Fibroblast of skin of left biceps (primary cell): ENCODE data around the gene BCL11A.
A peak's percentile ranks its signal among the peaks of the same experiment; 100 is the strongest.

Experiments used
- DNase-seq, 2 experiments: peaks; one replicate each; pipeline ENCODE4 v3.0.0-alpha.2; 2013; ENCODE audit warnings: low read depth in 2 of 2

BCL11A gene

DNA sequence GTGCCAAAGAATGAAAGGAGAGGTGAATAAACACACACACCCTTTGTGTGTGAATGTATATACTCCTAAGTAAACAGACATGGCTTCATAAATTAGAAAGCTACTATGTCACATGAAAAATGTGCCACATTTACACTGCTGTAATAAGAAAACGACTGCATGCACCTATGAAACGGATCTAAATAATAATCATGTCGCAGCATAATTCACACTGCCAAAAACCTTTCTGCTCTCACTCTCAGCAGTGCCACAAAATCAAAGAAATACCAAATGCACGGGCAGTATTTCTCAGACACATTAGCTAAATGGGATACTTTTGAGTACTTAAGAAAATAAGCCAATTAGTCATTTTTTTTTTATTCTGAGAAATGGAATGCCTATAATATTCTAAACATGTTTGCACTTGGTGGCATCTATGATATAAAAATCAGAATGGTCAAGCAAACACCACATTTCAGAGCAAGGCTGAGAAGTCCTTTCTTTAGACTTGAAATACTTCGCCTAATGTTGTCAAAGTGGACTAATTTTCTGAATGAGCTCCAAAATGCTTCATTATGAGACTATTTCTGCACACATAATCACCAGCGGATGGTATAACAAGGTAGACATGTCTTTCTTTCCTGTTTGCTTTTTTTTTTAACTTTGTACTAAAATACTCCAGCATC, 6.6 kb downstream of the BCL11A start:
- DNase-seq = no peak

- DNase-seq = no peak
Observed at GRCh38 chr2:60544954-60545560, 8.4 kb downstream of the BCL11A start.

GRCh38 chr2:60544062-60544461, 9.4 kb downstream of the BCL11A start:
- DNase-seq = peak; percentile 89 to 91

GRCh38 chr2:60541056-60541651, 12.3 kb downstream of the BCL11A start:
- no peak for DNase-seq

DNA sequence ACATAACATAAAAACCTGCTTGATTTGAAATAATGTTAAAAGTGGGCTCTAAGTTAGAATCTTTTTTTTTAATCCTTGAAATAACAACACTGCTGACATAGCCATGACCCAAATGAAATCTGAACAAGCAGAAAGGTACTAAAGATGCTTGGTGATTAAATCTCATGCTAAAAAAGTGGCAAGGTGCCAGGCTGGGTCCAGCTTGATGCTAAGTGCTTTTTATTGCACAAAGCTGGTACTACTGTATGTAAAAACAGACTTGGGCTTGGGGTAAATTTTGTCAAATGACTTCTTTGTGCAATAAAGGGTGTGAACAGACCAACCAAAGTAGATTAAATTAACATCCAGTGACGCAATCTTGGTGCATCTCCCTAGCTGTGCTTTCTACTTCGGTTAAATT, 13.4 kb downstream of the BCL11A start:
- no peak for DNase-seq

DNA sequence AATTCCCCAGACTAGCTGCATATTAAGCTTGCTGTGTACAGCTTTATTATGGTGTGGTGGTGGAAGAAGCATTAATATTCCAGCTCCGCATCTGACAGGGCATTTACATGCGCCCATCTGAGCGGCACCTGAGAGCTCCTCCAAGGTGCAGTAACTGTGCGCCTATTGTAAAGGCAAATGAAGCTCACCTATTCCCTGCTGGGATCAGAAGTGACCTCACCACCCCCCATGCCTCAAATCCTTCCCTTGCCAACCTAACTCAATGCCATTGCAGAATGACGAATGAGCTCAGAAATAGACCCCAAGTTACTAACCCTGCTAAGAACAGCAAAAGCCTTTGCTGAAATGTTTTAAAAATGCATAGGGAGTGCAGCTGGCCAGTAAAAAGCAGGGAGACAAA, 14.3 kb downstream of the BCL11A start:
- DNase-seq = no peak

DNA sequence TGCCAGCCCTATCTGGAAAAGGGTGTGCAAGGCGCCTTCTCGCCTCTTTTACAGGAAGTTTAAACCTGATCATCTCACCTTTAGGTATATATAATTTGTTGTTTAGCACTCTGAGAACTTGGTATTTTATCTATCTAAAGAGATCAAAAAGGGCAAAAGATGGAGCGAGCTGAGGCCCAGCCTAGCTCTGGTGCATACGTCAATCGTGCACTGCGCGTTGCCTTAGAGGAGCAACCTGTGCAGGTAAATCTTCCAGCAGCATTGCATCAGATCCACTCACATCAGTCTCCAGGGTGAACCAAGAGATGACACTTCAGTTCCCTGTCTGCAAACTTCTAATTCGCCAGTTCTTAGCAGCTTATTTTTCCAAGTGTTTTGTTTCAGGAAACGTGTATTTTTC, 15.4 kb downstream of the BCL11A start:
- no peak for DNase-seq

DNA sequence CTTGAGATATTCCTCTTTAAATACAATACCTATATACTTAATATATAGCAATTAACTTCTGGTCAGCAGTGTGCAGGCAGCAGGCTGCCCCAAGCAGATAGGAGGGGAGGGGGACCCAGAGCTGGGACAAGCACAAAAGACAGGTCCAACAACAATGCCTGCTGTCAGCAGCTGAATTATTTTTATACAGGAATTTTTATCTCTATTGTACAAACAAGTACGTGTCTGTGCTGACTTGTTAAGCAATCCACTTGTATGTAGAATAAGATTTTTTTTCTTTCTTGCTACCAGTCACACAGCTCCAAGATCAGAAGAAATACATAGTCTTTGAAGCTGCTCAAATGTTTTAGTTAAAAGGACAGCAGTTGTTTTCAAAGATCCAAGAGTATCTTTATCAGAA, 16.7 kb downstream of the BCL11A start:
- DNase-seq = no peak

DNA sequence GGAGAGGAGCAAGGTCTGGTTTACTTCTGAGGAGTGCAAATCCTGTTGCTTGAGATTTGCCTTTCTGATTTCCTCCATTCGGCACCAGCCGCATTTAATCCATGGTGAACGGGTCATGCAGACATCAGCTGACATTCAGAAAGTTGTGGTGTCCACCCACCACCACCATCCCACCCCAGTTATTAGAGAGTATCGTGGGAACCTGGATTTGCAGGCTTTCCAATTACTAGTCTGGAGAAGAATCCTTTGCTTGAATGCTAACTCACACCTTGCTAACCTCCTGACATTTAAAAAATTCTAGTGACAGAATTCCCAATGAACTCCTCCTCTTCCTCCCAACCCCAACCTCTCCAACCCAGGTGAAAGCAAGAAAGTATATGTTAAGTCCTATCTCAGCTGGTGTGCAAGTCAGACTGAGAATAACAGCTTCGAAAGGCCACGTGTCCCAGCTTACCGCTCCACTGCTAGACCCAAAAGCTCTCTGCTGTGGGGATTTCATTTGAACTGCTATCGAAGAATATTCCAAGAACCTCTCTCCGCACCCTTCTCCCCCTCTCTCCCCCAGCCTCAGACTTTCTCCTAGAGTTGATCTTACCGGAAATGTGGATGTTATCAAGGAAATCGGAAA, 17.7 kb downstream of the BCL11A start:
- DNase-seq = no peak

GRCh38 chr2:60534892-60535684, 18.4 kb downstream of the BCL11A start:
- no peak for DNase-seq

- DNase-seq = no peak
Observed at GRCh38 chr2:60534052-60534685, 19.3 kb downstream of the BCL11A start.

GRCh38 chr2:60533101-60534051, 20.1 kb downstream of the BCL11A start:
- DNase-seq = peak; percentile 74 to 76

DNA sequence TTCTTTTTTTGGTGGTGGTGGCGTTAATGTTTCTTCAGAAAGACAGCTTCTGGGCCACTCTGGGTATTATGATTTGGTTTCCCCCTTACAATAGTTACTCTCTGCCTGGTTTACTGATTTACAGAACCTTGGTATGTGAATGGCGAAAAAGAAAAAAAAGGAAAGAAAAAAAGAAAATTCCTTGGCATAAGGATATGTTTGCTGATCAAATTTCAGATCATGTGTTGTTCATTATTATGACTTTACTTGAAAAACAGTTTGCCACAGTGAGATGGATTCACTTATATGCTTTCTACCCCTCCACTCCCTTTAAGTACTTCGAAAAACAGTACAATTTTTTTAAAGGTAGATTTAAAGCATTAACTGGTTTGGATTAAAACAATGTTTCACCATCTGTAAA, 21.0 kb downstream of the BCL11A start:
- peak in 1 of 2 experiments; percentile 49 for DNase-seq

- DNase-seq = no peak
Observed at GRCh38 chr2:60531701-60532133, 21.7 kb downstream of the BCL11A start.

DNA sequence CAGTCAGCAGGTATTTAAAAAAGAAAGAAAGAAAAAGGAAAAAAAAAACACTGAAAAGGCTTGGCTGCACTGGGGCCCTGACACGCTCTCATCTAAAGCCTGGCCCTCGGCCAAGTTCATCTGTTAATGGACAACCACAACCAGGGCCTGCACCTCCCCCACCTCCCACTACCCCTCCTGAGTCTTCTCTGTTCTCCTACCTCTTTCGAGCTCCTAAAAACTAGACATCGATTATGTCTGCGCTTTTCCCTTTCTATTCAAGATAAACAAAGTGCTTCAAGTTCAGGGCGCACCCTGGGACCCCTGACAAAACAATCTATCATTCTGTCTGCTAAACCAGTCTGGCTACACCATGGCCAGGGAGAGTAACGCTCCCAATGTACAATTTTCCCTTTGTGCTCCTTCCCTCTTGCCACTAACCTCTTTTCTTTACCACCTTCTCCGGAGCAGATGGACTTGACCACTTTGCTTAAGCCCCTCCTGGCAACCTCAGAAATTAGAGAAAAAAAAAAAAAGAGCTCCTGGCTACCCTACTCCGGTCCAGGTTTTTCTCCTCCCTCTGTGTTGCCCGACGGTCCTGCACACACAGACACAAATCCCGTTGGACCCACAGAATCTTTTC, 22.7 kb downstream of the BCL11A start:
- no peak for DNase-seq

DNA sequence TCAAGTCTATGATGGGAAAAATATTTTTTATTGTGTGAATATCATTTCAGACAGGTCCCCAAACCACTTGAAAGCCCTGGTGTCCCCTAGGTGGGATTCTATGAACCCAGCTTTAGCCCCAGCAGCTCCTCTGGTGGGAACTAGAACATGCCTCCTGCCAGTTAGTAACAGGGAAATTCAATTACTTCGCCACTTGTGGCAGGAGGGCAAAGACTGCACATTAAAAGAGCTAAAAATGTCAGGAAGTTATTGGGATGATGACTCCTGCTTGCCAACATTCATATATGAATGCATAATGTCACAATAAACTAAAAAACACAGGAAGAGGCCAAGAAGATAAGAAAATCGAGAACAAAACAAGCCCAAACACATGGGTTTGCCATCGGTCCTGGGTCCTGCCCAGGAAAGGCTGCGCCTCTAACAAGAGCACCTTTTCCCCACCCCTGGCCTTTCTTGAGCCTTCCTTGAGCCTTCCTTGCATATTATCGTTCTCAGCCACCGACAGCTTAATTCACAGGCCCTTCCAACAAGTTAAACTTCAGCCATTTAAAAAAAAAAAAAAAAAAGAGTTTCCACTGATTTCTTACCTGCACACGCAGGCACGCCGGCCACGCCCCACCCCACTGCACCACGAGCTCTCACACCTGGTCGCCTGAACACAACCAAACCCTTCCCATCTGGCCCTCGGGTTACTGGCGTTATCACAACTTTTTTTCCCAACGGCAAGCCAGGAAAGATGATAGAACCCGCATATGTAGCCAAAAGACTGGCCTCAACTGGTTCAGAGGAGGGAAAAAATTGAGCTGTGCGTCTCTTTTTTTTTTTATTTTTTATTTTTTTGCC, 23.4 kb downstream of the BCL11A start:
- no peak for DNase-seq

DNA sequence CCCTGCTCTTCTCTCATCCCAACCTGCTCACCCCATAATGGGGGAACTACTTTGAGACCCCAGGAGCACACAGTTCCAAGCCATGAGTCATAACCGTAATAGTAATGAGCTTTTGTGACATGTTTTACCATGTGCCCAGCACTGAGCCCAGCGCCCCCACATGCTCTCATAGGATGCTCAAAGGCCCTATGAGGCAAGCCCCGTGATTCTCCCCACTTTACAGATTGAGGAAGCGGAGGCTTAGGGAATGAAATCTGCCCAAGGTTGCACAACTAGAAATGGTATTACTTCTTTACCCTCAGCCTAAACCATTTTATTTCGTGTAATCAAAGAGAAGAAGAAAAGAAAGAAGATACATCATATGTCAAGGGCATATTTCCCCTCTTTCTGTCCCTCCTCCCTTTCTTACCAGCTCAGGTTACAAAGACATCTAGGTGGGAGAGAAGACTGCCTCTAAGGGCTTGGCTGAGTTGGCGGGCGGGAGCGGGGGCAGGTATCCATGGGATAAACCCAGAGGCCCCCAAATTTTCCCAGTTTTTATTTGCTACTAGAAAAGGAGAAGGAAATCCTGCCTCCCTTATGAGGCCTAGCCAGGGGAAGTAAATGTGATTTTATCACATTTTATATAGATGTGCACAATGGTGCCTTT, 24.2 kb downstream of the BCL11A start:
- DNase-seq = no peak

- no peak for DNase-seq
Observed at GRCh38 chr2:60528281-60529020, 25.0 kb downstream of the BCL11A start.
